IPS-15b (cell line): Measurements from ENCODE around the gene B4GAT1.
"Not testable (repeated sequence)": the region's sequence is repeated elsewhere in the genome, so short reads cannot be mapped to it uniquely, and the experiment has no call there.

Experiments
- H3K27me3 ChIP-seq: one replicate; pipeline ENCODE4 v1.6.1; 2013; ENCODE audit warnings: low read length; ENCODE audit not compliant: control insufficient read depth, insufficient read depth
- H3K36me3 ChIP-seq: one replicate; pipeline ENCODE4 v1.6.1; 2013; ENCODE audit warnings: low read length; ENCODE audit not compliant: control insufficient read depth, insufficient read depth
- H3K4me1 ChIP-seq: one replicate; pipeline ENCODE4 v1.6.1; 2013; ENCODE audit warnings: mild to moderate bottlenecking, low read length; ENCODE audit not compliant: control insufficient read depth, insufficient read depth
- H3K4me3 ChIP-seq: one replicate; pipeline ENCODE4 v1.5.1; 2013; ENCODE audit warnings: low read depth, low read length
- H3K9ac ChIP-seq: one replicate; pipeline ENCODE4 v1.6.1; 2013; ENCODE audit warnings: low read depth, mild to moderate bottlenecking, low read length
- H3K9me3 ChIP-seq: one replicate; pipeline ENCODE4 v1.6.1; 2013; ENCODE audit warnings: mild to moderate bottlenecking, low read length; ENCODE audit not compliant: control insufficient read depth, insufficient read depth

B4GAT1 gene

GRCh38 chr11:66323684-66324083 is 23.7 kb downstream of the B4GAT1 start:
- H3K9ac ChIP-seq, result no peak overlapping the region
- no peaks in the 10 kb centered on the region for H3K9me3 ChIP-seq
- H3K4me1 ChIP-seq, result peaks cover 5% of the 10 kb centered on the region
- no peak overlapping the region for H3K4me3 ChIP-seq
- no peaks in the 10 kb centered on the region for H3K36me3 ChIP-seq
- no peaks in the 10 kb centered on the region for H3K27me3 ChIP-seq

DNA sequence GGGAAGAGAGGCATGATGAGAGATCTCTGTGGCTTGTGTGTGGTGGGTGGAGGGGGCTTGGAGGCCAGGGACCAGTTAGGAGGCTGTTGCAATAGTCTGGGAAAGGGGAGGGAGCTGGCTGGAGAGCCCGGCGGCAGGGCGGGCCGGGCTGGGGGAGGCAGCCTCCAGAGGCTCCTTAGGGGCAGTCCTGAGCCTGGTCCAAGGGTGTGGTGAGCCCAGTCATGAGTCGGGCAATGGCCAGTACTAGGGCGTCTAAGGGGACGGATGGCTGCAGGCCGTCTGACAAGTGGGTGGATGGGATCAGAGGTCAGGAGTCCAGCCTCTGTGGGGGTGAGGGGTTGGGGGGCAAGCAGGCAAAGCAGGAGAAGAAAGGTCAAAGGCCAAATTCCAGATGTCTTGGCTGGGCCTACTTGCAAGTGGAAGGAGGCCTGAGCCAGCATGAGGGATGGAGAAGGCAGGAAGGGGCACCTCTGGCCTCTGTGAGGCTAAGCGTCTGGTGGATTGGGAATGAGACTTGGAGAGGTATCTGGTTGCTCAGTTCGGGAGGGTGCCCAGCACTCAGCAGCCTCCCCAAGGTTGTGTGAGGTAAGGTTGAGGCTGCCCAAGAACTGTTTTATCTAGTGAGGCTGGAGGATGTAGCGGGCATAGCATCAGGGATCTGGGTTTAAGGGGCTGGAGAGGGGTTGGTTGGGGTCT is 24.5 kb downstream of the B4GAT1 start:
- Histone ChIP-seq H3K9me3 (no peaks in the 10 kb centered on the region), H3K36me3 (no peaks in the 10 kb centered on the region), H3K9ac (no peak overlapping the region), H3K4me3 (no peak overlapping the region), H3K4me1 (peaks cover 9% of the 10 kb centered on the region), H3K27me3 (no peaks in the 10 kb centered on the region)

- Histone ChIP-seq H3K27me3 (no peaks in the 10 kb centered on the region), H3K36me3 (no peaks in the 10 kb centered on the region), H3K9ac (no peak overlapping the region), H3K9me3 (no peaks in the 10 kb centered on the region), H3K4me3 (no peak overlapping the region), H3K4me1 (peaks cover 10% of the 10 kb centered on the region)
Observed at GRCh38 chr11:66321606-66322005, 25.8 kb downstream of the B4GAT1 start.

DNA sequence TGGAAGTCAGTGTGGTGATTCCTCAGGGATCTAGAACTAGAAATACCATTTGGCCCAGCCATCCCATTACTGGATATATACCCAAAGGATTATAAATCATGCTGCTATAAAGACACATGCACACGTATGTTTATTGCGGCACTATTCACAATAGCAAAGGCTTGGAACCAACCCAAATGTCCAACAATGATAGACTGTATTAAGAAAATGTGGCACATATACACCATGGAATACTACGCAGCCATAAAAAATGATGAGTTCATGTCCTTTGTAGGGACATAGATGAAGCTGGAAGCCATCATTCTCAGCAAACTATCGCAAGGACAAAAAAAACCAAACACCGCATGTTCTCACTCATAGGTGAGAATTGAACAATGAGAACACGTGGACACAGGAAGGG is 26.7 kb downstream of the B4GAT1 start:
- not testable (repeated sequence) for H3K9me3 ChIP-seq, H3K36me3 ChIP-seq, H3K27me3 ChIP-seq, H3K4me3 ChIP-seq, H3K9ac ChIP-seq, H3K4me1 ChIP-seq

- H3K4me3 ChIP-seq, H3K9me3 ChIP-seq, H3K9ac ChIP-seq, H3K27me3 ChIP-seq, H3K36me3 ChIP-seq, H3K4me1 ChIP-seq: not testable (repeated sequence)
Observed at GRCh38 chr11:66320289-66320688, 27.1 kb downstream of the B4GAT1 start.

GRCh38 chr11:66318600-66318970 is 28.8 kb downstream of the B4GAT1 start:
- H3K9ac ChIP-seq, result no peak overlapping the region
- H3K4me3 ChIP-seq, result no peak overlapping the region
- no peaks in the 10 kb centered on the region for H3K36me3 ChIP-seq
- H3K9me3 ChIP-seq, result no peaks in the 10 kb centered on the region
- peaks cover 13% of the 10 kb centered on the region for H3K4me1 ChIP-seq
- H3K27me3 ChIP-seq, result peaks cover 2% of the 10 kb centered on the region

DNA sequence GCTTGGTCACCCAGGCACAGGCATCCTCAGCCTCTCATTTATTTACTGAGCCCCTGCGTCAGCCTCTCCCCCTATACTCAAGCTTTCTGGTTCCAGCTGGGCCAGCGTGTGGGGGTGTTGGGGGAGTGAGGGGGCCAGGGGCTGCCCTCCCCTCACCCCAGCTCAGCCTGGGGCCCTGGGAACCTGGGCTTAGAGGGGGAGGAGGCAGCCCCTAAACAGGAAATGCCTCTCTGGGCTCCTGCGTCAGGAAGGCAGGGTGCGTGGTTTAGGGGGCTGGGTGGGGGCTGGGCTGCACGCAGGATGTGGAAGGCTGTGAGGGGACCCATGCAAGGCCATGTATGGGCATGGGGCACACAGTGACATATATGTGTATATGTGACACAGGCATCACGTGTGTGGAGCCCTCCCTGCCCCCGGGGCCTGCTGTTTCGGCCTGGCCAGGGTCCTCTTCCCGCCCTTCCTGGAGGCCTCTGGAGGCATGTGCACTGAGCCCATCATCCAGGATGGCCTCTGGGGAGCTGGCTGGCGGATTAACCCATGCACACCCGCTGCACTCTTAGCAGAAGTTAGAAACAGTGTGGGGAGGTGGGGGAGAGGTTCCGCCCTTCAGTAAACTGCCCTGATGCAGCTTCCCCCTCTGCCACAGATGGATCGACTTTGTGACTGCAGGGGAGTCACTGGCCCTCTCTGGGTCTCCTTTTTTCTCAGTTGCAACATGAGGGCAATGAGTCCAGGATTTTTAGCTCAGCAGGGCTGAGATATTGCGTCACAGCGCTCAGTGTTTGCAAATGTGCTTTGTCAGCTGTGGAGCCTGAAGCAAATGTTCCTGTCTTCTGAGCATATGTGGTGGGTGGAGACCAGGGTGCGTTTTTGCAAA is 29.5 kb downstream of the B4GAT1 start:
- Histone ChIP-seq H3K4me3 (peak overlapping the region; percentile 13), H3K9ac (no peak overlapping the region)

GRCh38 chr11:66317322-66317722 is 30.1 kb downstream of the B4GAT1 start:
- Histone ChIP-seq H3K36me3 (no peaks in the 10 kb centered on the region), H3K4me3 (no peak overlapping the region), H3K9me3 (no peaks in the 10 kb centered on the region), H3K27me3 (peaks cover 2% of the 10 kb centered on the region), H3K9ac (no peak overlapping the region), H3K4me1 (peaks cover 13% of the 10 kb centered on the region)

More for the DNA sequence above, 29.5 kb downstream of the B4GAT1 start:
- H3K4me1 ChIP-seq, result peaks cover 13% of the 10 kb centered on the region
- peaks cover 2% of the 10 kb centered on the region for H3K27me3 ChIP-seq
- no peaks in the 10 kb centered on the region for H3K36me3 ChIP-seq
- H3K9me3 ChIP-seq, result no peaks in the 10 kb centered on the region

DNA sequence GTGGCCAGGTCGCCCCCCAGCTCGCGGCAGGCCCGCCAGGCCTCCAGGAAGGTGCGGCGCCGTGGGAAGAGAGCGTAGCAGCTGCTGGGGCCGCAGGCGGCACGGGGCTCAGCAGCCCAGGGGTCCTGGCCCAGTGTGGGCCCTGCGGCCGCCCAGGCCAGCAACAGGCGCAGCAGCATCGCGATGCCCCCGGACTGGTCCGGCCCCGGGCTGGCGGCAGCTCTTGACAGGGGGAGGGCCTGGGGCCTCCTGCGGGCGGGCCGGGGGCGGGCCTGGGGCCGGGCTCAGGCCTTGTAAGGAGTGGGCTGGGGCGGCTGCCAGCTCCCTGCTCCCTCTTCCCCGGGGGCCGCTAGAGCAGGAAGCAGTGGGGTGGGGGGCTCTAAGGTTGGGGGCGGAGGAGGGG is 30.6 kb downstream of the B4GAT1 start, which contains the start of gene CD248:
Gene CD248, minus strand, starts transcription at position 196 of the 403 bp plus-strand sequence. Its CDS starts 17 bp downstream, at position 179.
- peaks cover 13% of the 10 kb centered on the region for H3K4me1 ChIP-seq

DNA sequence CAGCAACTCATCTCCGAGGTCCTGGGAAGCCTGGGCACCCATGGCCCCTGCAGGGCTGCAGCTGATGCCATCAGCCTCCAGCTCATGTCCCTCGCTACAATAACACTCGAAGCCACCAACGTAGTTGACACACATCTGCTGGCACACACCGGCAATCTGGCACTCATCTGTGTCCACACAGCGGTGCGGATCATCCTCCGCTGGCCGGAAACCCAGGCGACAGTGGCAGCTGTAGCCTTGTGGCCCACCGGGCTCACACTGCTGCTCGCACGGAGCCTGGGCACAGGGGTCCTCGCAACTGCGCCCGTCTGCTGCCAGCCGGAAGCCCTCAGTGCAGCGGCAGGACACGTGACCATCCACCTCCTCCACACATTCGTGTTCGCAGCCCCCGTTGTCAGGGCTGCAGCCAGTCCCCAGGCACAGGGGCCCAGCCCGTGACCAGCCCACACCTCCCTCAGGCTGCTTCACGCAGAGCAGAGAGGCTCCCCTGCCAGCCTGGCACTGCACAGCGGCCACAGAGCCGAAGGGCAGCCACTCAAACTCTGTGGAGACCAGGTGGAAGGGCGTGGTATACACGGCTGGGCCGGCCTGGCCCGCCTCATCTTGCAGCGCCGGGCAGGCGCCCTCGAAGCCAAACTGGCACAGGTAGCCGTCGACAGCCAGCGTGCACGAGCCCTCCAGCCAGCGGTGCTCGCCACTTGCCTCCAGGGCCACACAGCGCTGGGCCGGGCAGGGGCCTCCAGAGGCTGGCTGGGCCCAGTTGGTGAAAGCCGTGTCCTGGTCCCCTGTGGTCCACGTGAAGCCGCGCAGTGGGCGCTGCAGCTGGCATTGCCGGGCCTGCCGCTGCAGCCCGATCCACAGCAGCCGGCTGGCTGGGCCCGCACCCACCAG is 31.3 kb downstream of the B4GAT1 start:
- Histone ChIP-seq H3K27me3 (peaks cover 2% of the 10 kb centered on the region), H3K4me3 (no peak overlapping the region), H3K4me1 (peaks cover 15% of the 10 kb centered on the region)

More for the DNA sequence above, 30.6 kb downstream of the B4GAT1 start, which contains the start of gene CD248:
- no peaks in the 10 kb centered on the region for H3K9me3 ChIP-seq
- H3K9ac ChIP-seq, result no peak within 1 kb of the TSS
- H3K4me3 ChIP-seq, result peak within 1 kb of the TSS; percentile 13
- no peaks in the 10 kb centered on the region for H3K36me3 ChIP-seq
- H3K27me3 ChIP-seq, result peaks cover 2% of the 10 kb centered on the region

DNA sequence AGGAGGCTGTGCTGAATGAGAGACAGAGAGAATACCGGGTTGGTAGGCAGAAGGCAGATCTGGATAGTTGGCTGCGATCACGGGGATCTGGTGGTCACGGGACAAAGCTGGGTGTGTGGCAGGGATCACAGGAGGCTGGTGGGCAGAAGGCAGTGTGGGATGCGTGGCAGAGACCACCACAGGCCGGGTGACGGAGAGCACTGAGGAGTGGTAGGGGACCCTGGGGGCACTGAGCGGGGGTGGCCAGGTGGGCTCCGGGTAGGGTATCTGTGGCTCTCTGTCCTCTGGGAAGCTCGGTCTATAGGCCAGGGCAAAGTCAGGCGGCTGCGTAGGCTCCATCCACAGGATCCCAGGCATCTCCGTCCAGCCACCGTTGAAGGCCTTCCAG is 31.9 kb downstream of the B4GAT1 start:
- H3K9me3 ChIP-seq, result no peaks in the 10 kb centered on the region
- H3K36me3 ChIP-seq, result no peaks in the 10 kb centered on the region
- no peak overlapping the region for H3K9ac ChIP-seq
- H3K4me3 ChIP-seq, result no peak overlapping the region
- peaks cover 17% of the 10 kb centered on the region for H3K4me1 ChIP-seq
- H3K27me3 ChIP-seq, result peaks cover 2% of the 10 kb centered on the region

More for the DNA sequence above, 31.3 kb downstream of the B4GAT1 start:
- Histone ChIP-seq H3K9me3 (no peaks in the 10 kb centered on the region), H3K9ac (no peak overlapping the region), H3K36me3 (no peaks in the 10 kb centered on the region)
